Parietal lobe (tissue), 1 donor: ENCODE measurements around the gene GRIK4. TPM values are rescaled to one million over a fixed set of nuclear protein-coding genes. Genes with fewer than 3 reads are reported as not detected.

Experiments
- total RNA-seq: library from RNA; depleted of rRNA; stranded (reverse); fragments of >200 nt; gene quantifications from one replicate; pipeline ENCODE4 v1.2.3, GENCODE V29; 2014

The GRIK4 gene
- 5.3 TPM for total RNA-seq

GRCh38 chr11:120511116-120511819 lies at the start of gene GRIK4:
Gene GRIK4 (plus strand): TSS chr11:120511748. CDS start chr11:120660319, 148,571 bp downstream.

GRCh38 chr11:121023848-121024751 lies 512.6 kb downstream of the GRIK4 start, which contains the start of gene TBCEL:
Gene TBCEL (plus strand): TSS chr11:121024102. CDS start chr11:121045691, 21,589 bp downstream.

Other genes starting within 250 kb of the GRIK4 start
- 21.6 TPM for gene TLCD5, start 186.4 kb upstream of the GRIK4 start, total RNA-seq
- 310 TPM for gene ARHGEF12, start 175.3 kb upstream of the GRIK4 start, total RNA-seq